DND-41 (cell line): ENCODE results near the gene PEAK1.

Experiments used
- EZH2 ChIP-seq: IDR thresholded peaks from 3 replicates; pipeline ENCODE4 v1.6.1; 2012; ENCODE audit warnings: borderline replicate concordance, low read depth, mild to moderate bottlenecking, moderate library complexity, low read length, inconsistent platforms; ENCODE audit not compliant: severe bottlenecking
- TF ChIP-seq, protein P1 (sequence below): IDR thresholded peaks from 2 replicates; pipeline ENCODE4 v1.5.1; 2012; ENCODE audit warnings: borderline replicate concordance, low read length, moderate library complexity, mild to moderate bottlenecking; ENCODE audit not compliant: poor library complexity, severe bottlenecking; ENCODE audit errors: extremely low read depth

DNA sequence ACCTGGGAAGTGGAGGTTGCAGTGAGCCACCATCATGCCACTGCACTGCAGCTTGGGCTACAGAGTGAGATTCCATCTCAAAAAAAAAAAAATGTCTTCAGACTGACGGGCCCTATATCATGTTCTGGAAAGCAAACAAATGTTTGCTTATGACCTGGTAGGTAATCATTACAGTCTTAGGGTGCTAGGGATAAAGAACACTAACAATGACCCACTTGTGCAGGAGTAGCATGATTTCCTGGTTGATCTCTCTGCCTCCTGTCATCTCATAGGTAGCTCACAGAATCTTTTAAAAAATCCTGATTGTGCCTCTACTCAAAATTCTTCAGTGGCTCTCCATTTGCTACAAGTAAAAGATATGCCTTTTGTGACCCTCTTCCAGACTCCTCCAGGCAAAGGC, 274.5 kb downstream of the PEAK1 start:
- no peak for TF ChIP-seq EZH2
- TF ChIP-seq, protein P1, sequence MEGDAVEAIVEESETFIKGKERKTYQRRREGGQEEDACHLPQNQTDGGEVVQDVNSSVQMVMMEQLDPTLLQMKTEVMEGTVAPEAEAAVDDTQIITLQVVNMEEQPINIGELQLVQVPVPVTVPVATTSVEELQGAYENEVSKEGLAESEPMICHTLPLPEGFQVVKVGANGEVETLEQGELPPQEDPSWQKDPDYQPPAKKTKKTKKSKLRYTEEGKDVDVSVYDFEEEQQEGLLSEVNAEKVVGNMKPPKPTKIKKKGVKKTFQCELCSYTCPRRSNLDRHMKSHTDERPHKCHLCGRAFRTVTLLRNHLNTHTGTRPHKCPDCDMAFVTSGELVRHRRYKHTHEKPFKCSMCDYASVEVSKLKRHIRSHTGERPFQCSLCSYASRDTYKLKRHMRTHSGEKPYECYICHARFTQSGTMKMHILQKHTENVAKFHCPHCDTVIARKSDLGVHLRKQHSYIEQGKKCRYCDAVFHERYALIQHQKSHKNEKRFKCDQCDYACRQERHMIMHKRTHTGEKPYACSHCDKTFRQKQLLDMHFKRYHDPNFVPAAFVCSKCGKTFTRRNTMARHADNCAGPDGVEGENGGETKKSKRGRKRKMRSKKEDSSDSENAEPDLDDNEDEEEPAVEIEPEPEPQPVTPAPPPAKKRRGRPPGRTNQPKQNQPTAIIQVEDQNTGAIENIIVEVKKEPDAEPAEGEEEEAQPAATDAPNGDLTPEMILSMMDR: no peak
